ENCODE measurements around the gene PNMA8A.

DNA sequence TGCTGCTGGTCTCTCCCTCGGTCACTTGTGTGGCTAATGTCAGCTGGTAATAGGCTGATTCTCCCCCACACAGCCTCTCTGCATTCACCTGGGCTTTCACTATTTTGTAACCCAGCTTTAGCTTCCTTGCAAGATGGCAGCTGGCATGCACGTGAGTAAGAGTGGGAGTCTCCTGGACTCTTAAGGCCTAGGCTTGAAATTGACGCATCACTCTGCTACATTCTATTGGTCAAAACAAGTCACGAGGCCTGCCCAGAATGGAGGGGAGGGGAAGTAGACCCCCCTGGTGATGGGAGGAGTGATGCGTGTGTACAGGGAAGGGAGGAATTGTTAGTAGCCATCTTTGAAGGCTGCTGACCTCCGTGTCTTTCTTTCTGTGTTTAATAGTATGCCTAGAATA, 49.3 kb upstream of the PNMA8A start:
- TF ChIP-seq EP300 (IDR thresholded peaks at IDR 0.05; ENCODE audit: low read depth in 2 of 2, low read length in 2 of 2) (no peak), EP300 (CRISPR knock-in tag; IDR thresholded peaks at IDR 0.05; ENCODE audit: borderline replicate concordance) (no peak), MAFG (CRISPR knock-in tag; IDR thresholded peaks at IDR 0.05) (no peak)

Data from HepG2 (cell line).